Esophagus muscularis mucosa (tissue), 4 donors: Measurements from ENCODE around the gene PPP3CA. TPM values are rescaled to one million over a fixed set of nuclear protein-coding genes. Genes with fewer than 3 reads are reported as not detected.

Experiments used
- DNase-seq: peaks from one replicate; pipeline ENCODE4 v3.0.0-alpha.2; 2017; ENCODE audit errors: extremely low spot score
- H3K27ac ChIP-seq, 4 donors: fragments of 200-600 bp; sonication (generic); replicated peaks in 1 of 4; 1 replicate in 3 of 4; 2 replicates in 1 of 4; pipeline ENCODE4 v1.5.1; 2016 to 2019; ENCODE audit warnings: mild to moderate bottlenecking in 1 of 4
- H3K27me3 ChIP-seq, 4 donors: fragments of 200-600 bp; sonication (generic); one replicate each; pipeline versions ENCODE4 v1.5.1 to v1.6.0; 2016 to 2019
- H3K36me3 ChIP-seq, 4 donors: fragments of 200-600 bp; sonication (generic); one replicate each; pipeline ENCODE4 v1.5.1; 2016 to 2019
- H3K4me1 ChIP-seq, 4 donors: fragments of 200-600 bp; sonication (generic); one replicate each; pipeline ENCODE4 v1.5.1; 2016 to 2019
- H3K4me3 ChIP-seq, 4 donors: fragments of 200-600 bp; sonication (generic); 1 replicate in 2 of 4; 2 replicates in 2 of 4; pipeline ENCODE4 v1.5.1; 2016 to 2019; ENCODE audit warnings: mild to moderate bottlenecking in 4 of 4, moderate library complexity in 1 of 4
- H3K9me3 ChIP-seq, 4 donors: fragments of 200-600 bp; sonication (generic); 1 replicate in 3 of 4; 2 replicates in 1 of 4; pipeline ENCODE4 v1.5.1; 2016 to 2019
- EP300 ChIP-seq: sonication (generic); formaldehyde crosslinking; IDR thresholded peaks from one replicate; pipeline ENCODE4 v1.6.1; 2017; ENCODE audit warnings: antibody characterized with exemption
- POLR2A ChIP-seq: fragments of 450-650 bp; IDR thresholded peaks from one replicate; pipeline ENCODE4 v1.6.1; 2017; ENCODE audit warnings: antibody characterized with exemption, moderate library complexity, mild to moderate bottlenecking, low read depth
- POLR2AphosphoS5 ChIP-seq, 2 donors: sonication (generic); formaldehyde crosslinking; IDR thresholded peaks; one replicate each; pipeline ENCODE4 v1.6.1; 2017; ENCODE audit warnings: antibody characterized with exemption in 2 of 2
- WGBS: methylation state at CpG from one replicate; pipeline ENCODE4 v1.1.5; 2018; 5-methylcytosine and 5-hydroxymethylcytosine counted together
- intact Hi-C: fragments of 100-400 bp; cut with DNase I; formaldehyde crosslinking; loops from one replicate; pipeline ENCODE4 v1.15.1; 2023
- total RNA-seq, 4 donors: library from RNA; depleted of rRNA; stranded (reverse); fragments of >200 nt; gene quantifications; one replicate each; pipeline versions ENCODE4 v1.1.0 to v1.2.1, GENCODE V29; 2016
- TF ChIP-seq, protein P1 (sequence below), 3 experiments: fragments of 200-600 bp in 2 of 3; fragments of 450-650 bp in 1 of 3; sonication (generic) in 2 of 3; IDR thresholded peaks; one replicate each; pipeline ENCODE4 v1.5.1; 2017 to 2019; ENCODE audit warnings: antibody characterized with exemption in 3 of 3, mild to moderate bottlenecking in 2 of 3, moderate library complexity in 1 of 3

PPP3CA gene
- total RNA-seq, 4 donors from 2014 or later: 21.3 to 31.6 (median 23.3) TPM

DNA sequence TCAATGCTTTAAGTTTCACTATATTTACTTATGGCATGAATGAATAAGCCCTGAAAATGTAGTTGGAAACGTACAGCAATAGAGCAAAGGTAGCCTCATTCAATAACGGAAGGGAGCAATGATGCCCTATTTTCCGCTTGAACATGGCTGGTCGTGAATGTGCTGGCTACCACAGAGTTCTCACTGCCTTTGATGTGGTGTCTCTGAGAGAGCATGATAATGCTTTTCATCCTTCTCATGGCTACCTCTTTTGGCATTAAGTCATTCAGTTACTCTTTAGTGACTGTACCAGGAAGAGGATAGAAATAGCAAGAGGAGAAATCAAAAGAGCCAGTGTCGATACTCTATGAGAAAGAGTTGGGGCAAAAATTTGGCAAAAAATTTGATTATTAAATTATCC is 308.0 kb downstream of the PPP3CA start:
- 93% methylated on average over 5 of the region's 5 CpGs for WGBS
- H3K4me1 ChIP-seq: peaks cover 0 to 5% (median 2%) of the 10 kb centered on the region in 4 donors
- no peak for TF ChIP-seq POLR2AphosphoS5 (IDR thresholded peaks at IDR 0.05)
- no peak for TF ChIP-seq POLR2A
- TF ChIP-seq EP300: no peak
- TF ChIP-seq, protein P1, sequence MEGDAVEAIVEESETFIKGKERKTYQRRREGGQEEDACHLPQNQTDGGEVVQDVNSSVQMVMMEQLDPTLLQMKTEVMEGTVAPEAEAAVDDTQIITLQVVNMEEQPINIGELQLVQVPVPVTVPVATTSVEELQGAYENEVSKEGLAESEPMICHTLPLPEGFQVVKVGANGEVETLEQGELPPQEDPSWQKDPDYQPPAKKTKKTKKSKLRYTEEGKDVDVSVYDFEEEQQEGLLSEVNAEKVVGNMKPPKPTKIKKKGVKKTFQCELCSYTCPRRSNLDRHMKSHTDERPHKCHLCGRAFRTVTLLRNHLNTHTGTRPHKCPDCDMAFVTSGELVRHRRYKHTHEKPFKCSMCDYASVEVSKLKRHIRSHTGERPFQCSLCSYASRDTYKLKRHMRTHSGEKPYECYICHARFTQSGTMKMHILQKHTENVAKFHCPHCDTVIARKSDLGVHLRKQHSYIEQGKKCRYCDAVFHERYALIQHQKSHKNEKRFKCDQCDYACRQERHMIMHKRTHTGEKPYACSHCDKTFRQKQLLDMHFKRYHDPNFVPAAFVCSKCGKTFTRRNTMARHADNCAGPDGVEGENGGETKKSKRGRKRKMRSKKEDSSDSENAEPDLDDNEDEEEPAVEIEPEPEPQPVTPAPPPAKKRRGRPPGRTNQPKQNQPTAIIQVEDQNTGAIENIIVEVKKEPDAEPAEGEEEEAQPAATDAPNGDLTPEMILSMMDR (IDR thresholded peaks at IDR 0.05): no peak
- H3K36me3 ChIP-seq: peaks cover 0 to 11% (median 3%) of the 10 kb centered on the region in 4 donors
- DNase-seq: no peak
- no peaks in the 10 kb centered on the region for H3K9me3 ChIP-seq
- H3K4me3 ChIP-seq: no peak overlapping the region
- intact Hi-C loops: no loop called here
- no peaks in the 10 kb centered on the region for H3K27me3 ChIP-seq
- no peak overlapping the region for H3K27ac ChIP-seq

DNA sequence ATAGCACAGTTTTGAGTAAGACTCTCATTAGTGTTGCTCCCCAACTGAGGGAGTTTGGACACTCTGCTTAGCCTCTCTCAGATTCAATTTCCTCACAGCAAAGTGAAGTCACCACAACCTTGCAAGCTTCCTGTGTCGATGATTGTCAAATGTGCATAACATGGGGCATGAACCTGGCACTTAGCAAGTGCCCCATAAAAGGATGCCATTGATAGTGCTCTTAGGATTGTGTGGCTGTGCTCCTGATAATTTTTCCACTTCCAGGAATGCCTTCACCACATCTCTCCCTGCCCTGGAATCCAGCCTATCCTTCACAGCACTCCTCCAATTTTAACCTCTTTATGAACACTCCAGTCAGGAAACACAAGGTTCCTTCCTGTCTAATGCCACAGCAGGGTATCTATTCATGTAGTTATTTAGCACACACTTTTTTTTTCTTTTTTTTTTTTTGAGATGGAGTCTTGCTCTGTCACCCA is 309.4 kb downstream of the PPP3CA start:
- TF ChIP-seq POLR2A: no peak
- TF ChIP-seq, protein P1 (IDR thresholded peaks at IDR 0.05): no peak
- intact Hi-C loops: no loop called here
- no peaks in the 10 kb centered on the region for H3K9me3 ChIP-seq
- 79% methylated on average over 1 of the region's 1 CpG for WGBS
- no peaks in the 10 kb centered on the region for H3K27me3 ChIP-seq
- peaks cover 0 to 11% (median 3%) of the 10 kb centered on the region in 4 donors for H3K36me3 ChIP-seq
- H3K4me1 ChIP-seq: peaks cover 0 to 2% (median under 1%) of the 10 kb centered on the region in 4 donors
- no peak overlapping the region for H3K27ac ChIP-seq
- H3K4me3 ChIP-seq: no peak overlapping the region
- DNase-seq: no peak

DNA sequence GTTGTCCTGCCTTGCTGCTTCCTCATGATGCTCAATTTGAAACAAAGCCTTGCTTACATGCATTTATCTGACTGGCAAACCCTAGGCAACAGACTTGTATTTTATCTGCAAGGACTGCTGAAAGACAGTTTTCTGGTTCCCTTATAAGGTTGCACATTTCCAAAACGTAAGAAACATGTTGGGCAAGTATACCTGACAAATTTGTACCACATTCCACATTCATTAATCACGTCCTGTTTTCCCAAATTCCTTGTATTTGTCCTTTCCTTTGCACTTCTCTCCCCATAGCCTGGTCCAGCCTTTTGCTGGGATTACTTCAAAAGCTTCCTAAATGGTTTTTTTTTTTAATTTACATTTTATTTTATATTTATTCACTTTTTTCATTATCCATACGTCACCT is 310.1 kb downstream of the PPP3CA start:
- no peak overlapping the region for H3K27ac ChIP-seq
- TF ChIP-seq, protein P1 (IDR thresholded peaks at IDR 0.05): no peak
- no peak for TF ChIP-seq EP300
- no peak for TF ChIP-seq POLR2AphosphoS5 (IDR thresholded peaks at IDR 0.05)
- TF ChIP-seq POLR2A: no peak
- H3K9me3 ChIP-seq: no peaks in the 10 kb centered on the region
- peaks cover 0 to 11% (median 3%) of the 10 kb centered on the region in 4 donors for H3K36me3 ChIP-seq
- H3K4me1 ChIP-seq: no peaks in the 10 kb centered on the region
- intact Hi-C loops: no loop called here
- H3K27me3 ChIP-seq: no peaks in the 10 kb centered on the region
- H3K4me3 ChIP-seq: no peak overlapping the region
- WGBS: 84% methylated on average over 3 of the region's 3 CpGs
- no peak for DNase-seq

DNA sequence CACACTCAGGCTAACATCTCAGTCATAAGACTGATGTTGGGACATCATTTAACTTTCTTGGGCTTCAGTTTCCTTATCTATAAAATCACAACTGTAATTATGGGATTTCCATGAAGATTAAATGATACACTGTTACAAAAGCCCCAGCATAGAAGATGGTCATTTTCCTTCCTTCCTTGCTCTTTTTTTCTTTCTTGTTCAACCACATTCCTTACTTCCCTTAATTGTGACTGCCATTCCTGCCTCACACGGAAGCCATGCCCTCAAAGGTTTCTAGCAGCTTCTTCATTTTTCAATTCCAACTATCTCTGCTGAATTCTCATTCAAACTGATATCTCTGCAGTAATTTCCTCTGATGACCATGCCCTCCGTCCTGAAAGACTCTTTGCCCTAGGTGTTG is 311.8 kb downstream of the PPP3CA start:
- Histone ChIP-seq H3K27ac (no peak overlapping the region), H3K4me1 (no peaks in the 10 kb centered on the region), H3K27me3 (no peaks in the 10 kb centered on the region), H3K4me3 (no peak overlapping the region), H3K9me3 (no peaks in the 10 kb centered on the region), H3K36me3 (peaks cover 0 to 20% (median 5%) of the 10 kb centered on the region in 4 donors)
- no peak for TF ChIP-seq EP300
- no peak for TF ChIP-seq POLR2A
- TF ChIP-seq, protein P1 (IDR thresholded peaks at IDR 0.05): no peak
- TF ChIP-seq POLR2AphosphoS5 (IDR thresholded peaks at IDR 0.05): no peak
- DNase-seq: no peak
- intact Hi-C loops: no loop called here
- WGBS: 91% methylated on average over 2 of the region's 2 CpGs

DNA sequence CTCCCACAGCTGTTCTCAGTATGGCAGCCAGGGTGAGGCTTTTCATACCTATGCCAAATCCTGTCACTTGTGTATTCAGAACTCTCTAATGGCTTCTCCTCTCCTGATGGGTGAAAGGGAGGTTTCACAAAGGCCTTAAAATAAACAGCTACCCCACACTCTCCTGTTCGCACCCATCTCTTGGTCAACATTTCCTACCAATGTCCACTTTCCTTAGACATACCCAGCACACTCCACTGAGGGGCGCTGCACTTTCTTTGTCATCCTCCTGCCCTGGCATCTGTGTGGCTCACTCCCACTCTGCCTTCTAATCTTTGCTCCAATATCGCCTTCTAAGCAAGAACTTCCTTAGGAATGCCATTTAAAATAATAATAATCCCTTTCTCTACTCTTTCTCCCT is 313.3 kb downstream of the PPP3CA start:
- H3K36me3 ChIP-seq: peaks cover 0 to 17% (median 5%) of the 10 kb centered on the region in 4 donors
- H3K9me3 ChIP-seq: no peaks in the 10 kb centered on the region
- no peaks in the 10 kb centered on the region for H3K27me3 ChIP-seq
- no peak for DNase-seq
- no peak overlapping the region for H3K4me3 ChIP-seq
- TF ChIP-seq, protein P1 (IDR thresholded peaks at IDR 0.05): no peak
- TF ChIP-seq EP300: no peak
- TF ChIP-seq POLR2A: no peak
- no peak for TF ChIP-seq POLR2AphosphoS5 (IDR thresholded peaks at IDR 0.05)
- no peaks in the 10 kb centered on the region for H3K4me1 ChIP-seq
- intact Hi-C loops: no loop called here
- WGBS: 95% methylated on average over 3 of the region's 3 CpGs
- H3K27ac ChIP-seq: no peak overlapping the region
